ENCODE results near the gene RIF1.

The RIF1 gene

GRCh38 chr2:151394509-151394908 lies 15.2 kb upstream of the RIF1 start:
- no peaks in the 10 kb centered on the region for H3K36me3 ChIP-seq (ENCODE audit: insufficient read depth, low read length)
- H2AFZ ChIP-seq (ENCODE audit: low read length, unreplicated experiment), result no peak overlapping the region
- H3K4me3 ChIP-seq (ENCODE audit: low read depth, low read length), result no peak overlapping the region
- no peaks in the 10 kb centered on the region for H3K27me3 ChIP-seq (ENCODE audit: insufficient read depth, low read length)
- H3K79me2 ChIP-seq (ENCODE audit: control insufficient read depth, insufficient read depth, low read length, unreplicated experiment), result no peaks in the 10 kb centered on the region
- H3K4me1 ChIP-seq (ENCODE audit: control insufficient read depth, insufficient read depth, low read length, unreplicated experiment), result no peaks in the 10 kb centered on the region
- H3K27ac ChIP-seq (ENCODE audit: low read depth, low read length), result no peak overlapping the region

DNA sequence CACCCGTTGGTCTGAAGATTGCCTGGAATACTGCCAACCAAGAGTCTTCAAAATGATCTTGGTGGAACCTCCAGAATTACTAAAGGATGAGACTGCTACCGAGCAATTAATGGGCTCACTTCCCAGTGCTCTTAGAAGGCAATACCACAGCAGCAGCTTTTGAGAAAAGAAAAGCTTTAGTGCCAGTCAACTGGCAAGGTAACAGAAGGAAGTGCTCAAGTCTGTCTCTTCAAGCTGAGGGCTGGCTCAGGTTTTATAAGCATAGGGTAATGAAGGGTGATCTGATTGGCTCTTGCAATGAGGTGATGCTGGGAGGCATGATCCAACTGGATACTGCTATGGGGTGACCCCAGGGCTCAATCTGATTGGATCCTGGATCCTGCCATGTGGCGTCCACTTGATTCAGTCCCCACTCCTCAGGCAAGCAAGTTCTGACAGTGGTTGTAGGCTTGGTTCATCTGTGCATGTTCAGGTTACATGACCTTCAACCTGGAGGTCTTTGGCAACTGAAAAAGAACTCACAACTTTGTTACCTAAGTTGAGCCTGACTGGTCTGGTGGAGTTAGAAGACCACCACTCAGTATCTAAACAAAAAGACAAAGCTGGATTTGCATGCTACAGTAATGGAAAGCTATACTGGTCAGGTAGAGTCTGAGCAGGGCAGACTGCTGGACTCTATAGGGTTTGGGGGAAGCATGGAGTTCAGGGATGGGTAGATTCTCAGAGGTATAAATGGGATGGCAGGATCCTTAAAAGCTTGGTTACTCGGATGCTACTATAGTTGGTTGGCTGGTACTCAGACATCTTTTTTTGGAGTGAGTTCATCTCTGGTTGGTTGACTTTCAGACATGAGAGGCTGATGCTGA lies 14.0 kb upstream of the RIF1 start:
- Histone ChIP-seq H3K4me3 (ENCODE audit: low read depth, low read length) (no peak overlapping the region), H2AFZ (ENCODE audit: low read length, unreplicated experiment) (no peak overlapping the region)

GRCh38 chr2:151399981-151400380 lies 9.7 kb upstream of the RIF1 start:
- no peak overlapping the region for H3K27ac ChIP-seq (ENCODE audit: low read depth, low read length)
- no peaks in the 10 kb centered on the region for H3K79me2 ChIP-seq (ENCODE audit: control insufficient read depth, insufficient read depth, low read length, unreplicated experiment)
- no peaks in the 10 kb centered on the region for H3K27me3 ChIP-seq (ENCODE audit: insufficient read depth, low read length)
- no peaks in the 10 kb centered on the region for H3K4me1 ChIP-seq (ENCODE audit: control insufficient read depth, insufficient read depth, low read length, unreplicated experiment)
- no peak overlapping the region for H3K4me3 ChIP-seq (ENCODE audit: low read depth, low read length)
- H3K36me3 ChIP-seq (ENCODE audit: insufficient read depth, low read length), result no peaks in the 10 kb centered on the region
- no peak overlapping the region for H2AFZ ChIP-seq (ENCODE audit: low read length, unreplicated experiment)

More for the DNA sequence above, 14.0 kb upstream of the RIF1 start:
- Histone ChIP-seq H3K79me2 (ENCODE audit: control insufficient read depth, insufficient read depth, low read length, unreplicated experiment) (no peaks in the 10 kb centered on the region), H3K36me3 (ENCODE audit: insufficient read depth, low read length) (no peaks in the 10 kb centered on the region), H3K27ac (ENCODE audit: low read depth, low read length) (no peak overlapping the region), H3K27me3 (ENCODE audit: insufficient read depth, low read length) (no peaks in the 10 kb centered on the region), H3K4me1 (ENCODE audit: control insufficient read depth, insufficient read depth, low read length, unreplicated experiment) (no peaks in the 10 kb centered on the region)

GRCh38 chr2:151401149-151401548 lies 8.6 kb upstream of the RIF1 start:
- Histone ChIP-seq H3K4me1 (ENCODE audit: control insufficient read depth, insufficient read depth, low read length, unreplicated experiment) (no peaks in the 10 kb centered on the region), H3K79me2 (ENCODE audit: control insufficient read depth, insufficient read depth, low read length, unreplicated experiment) (no peaks in the 10 kb centered on the region), H3K27ac (ENCODE audit: low read depth, low read length) (no peak overlapping the region), H3K36me3 (ENCODE audit: insufficient read depth, low read length) (no peaks in the 10 kb centered on the region), H2AFZ (ENCODE audit: low read length, unreplicated experiment) (no peak overlapping the region), H3K27me3 (ENCODE audit: insufficient read depth, low read length) (no peaks in the 10 kb centered on the region), H3K4me3 (ENCODE audit: low read depth, low read length) (no peak overlapping the region)

DNA sequence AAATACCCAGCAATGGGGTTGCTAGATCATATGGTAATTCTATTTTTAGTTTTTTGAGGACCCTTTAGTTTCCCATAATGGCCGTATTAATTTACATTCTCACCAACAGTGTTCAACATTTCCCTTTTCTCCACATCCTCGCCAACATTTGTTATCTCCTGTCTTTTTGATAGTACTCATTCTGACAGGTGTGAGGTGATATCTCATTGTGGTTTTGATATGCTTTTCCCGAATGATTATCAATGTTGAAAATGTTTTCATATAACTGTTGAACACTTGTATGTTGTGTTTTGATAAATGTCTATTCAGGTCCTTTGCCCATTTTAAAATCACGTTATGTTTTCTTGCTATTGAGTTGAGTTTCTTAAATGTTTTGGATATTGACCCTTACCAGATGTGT lies 5.8 kb upstream of the RIF1 start:
- H3K27me3 ChIP-seq (ENCODE audit: insufficient read depth, low read length), result no peaks in the 10 kb centered on the region

DNA sequence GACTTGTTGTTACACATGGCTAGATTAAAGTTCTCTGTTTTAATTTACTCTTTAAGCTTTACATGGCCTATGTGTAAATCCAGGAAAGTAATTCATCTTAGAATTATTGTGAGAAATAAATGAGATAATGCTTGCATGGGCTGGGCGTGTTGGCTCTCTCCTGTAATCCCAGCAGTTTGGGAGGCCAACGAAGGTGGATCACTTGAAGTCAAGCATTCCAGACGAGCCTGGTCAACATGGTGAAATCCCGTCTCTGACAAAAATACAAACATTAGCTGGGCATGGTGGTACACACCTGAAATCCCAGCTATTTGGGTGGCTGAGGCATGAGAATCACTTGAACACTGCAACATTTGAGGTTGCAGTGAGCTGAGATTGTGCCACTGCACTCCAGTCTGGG lies 4.3 kb upstream of the RIF1 start:
- H3K4me1 ChIP-seq (ENCODE audit: control insufficient read depth, insufficient read depth, low read length, unreplicated experiment), result no peaks in the 10 kb centered on the region

More for the DNA sequence above, 5.8 kb upstream of the RIF1 start:
- Histone ChIP-seq H3K4me3 (ENCODE audit: low read depth, low read length) (no peak overlapping the region), H2AFZ (ENCODE audit: low read length, unreplicated experiment) (no peak overlapping the region), H3K27ac (ENCODE audit: low read depth, low read length) (no peak overlapping the region), H3K79me2 (ENCODE audit: control insufficient read depth, insufficient read depth, low read length, unreplicated experiment) (no peaks in the 10 kb centered on the region), H3K4me1 (ENCODE audit: control insufficient read depth, insufficient read depth, low read length, unreplicated experiment) (no peaks in the 10 kb centered on the region), H3K36me3 (ENCODE audit: insufficient read depth, low read length) (no peaks in the 10 kb centered on the region)

DNA sequence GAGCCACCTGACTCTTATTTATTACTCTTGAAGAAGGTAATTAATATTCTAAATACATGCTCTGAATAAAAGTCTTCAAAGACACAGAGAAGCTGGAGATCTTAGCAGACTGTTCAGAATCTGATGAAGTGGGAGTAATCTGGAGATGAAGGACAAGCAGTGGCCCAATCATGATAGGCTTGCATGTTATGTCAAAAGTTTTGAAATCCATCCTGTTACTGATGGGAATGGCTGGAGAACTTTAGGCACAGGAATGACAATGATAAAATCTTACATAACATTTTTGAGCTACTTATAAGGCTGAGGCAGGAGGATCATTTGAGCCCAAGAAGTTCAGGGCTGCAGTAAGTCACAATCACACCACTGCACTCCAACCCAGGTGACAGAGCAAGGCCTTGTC lies 2.4 kb upstream of the RIF1 start:
- H3K4me1 ChIP-seq (ENCODE audit: control insufficient read depth, insufficient read depth, low read length, unreplicated experiment), result peaks cover 7% of the 10 kb centered on the region
- H3K36me3 ChIP-seq (ENCODE audit: insufficient read depth, low read length), result peaks cover 6% of the 10 kb centered on the region
- no peaks in the 10 kb centered on the region for H3K27me3 ChIP-seq (ENCODE audit: insufficient read depth, low read length)
- H3K4me3 ChIP-seq (ENCODE audit: low read depth, low read length), result no peak overlapping the region
- no peak overlapping the region for H2AFZ ChIP-seq (ENCODE audit: low read length, unreplicated experiment)
- H3K79me2 ChIP-seq (ENCODE audit: control insufficient read depth, insufficient read depth, low read length, unreplicated experiment), result peaks cover 26% of the 10 kb centered on the region
- no peak overlapping the region for H3K27ac ChIP-seq (ENCODE audit: low read depth, low read length)

More for the DNA sequence above, 4.3 kb upstream of the RIF1 start:
- H3K27ac ChIP-seq (ENCODE audit: low read depth, low read length), result no peak overlapping the region
- H3K36me3 ChIP-seq (ENCODE audit: insufficient read depth, low read length), result no peaks in the 10 kb centered on the region
- no peak overlapping the region for H2AFZ ChIP-seq (ENCODE audit: low read length, unreplicated experiment)
- H3K4me3 ChIP-seq (ENCODE audit: low read depth, low read length), result no peak overlapping the region
- peaks cover 7% of the 10 kb centered on the region for H3K79me2 ChIP-seq (ENCODE audit: control insufficient read depth, insufficient read depth, low read length, unreplicated experiment)
- no peaks in the 10 kb centered on the region for H3K27me3 ChIP-seq (ENCODE audit: insufficient read depth, low read length)

GRCh38 chr2:151408788-151409600 lies 708 bp upstream of the RIF1 start:
- H3K36me3 ChIP-seq (ENCODE audit: insufficient read depth, low read length), result peaks cover 22% of the 10 kb centered on the region
- H2AFZ ChIP-seq (ENCODE audit: low read length, unreplicated experiment), result peak overlapping the region; percentile 93
- H3K79me2 ChIP-seq (ENCODE audit: control insufficient read depth, insufficient read depth, low read length, unreplicated experiment), result peaks cover 42% of the 10 kb centered on the region
- peaks cover 7% of the 10 kb centered on the region for H3K4me1 ChIP-seq (ENCODE audit: control insufficient read depth, insufficient read depth, low read length, unreplicated experiment)
- H3K27ac ChIP-seq (ENCODE audit: low read depth, low read length), result peak overlapping the region; percentile 80; the same call in 1 of the 2 replicates
- peak overlapping the region; percentile 98 for H3K4me3 ChIP-seq (ENCODE audit: low read depth, low read length)
- no peaks in the 10 kb centered on the region for H3K27me3 ChIP-seq (ENCODE audit: insufficient read depth, low read length)

DNA sequence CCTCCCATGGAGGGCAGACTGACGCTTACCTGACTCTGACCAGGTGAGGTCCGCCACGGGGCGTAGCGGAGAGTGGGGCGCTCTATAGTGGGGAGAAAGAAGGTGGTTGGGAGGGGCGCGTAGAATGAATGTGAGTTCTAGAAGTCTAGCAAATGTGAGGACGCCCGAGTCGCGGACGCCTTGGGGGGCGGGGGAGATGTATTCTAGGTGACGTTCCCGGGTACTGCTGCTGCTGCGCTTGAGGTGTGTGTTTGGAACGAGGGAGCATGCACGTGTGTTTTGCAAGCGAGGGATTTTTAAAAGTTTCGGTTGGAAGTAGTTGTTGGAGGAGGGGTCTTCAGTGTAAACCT lies 758 bp downstream of the RIF1 start:
- Histone ChIP-seq H3K4me1 (ENCODE audit: control insufficient read depth, insufficient read depth, low read length, unreplicated experiment) (peaks cover 7% of the 10 kb centered on the region), H3K27ac (ENCODE audit: low read depth, low read length) (peak overlapping the region; percentile 80), H2AFZ (ENCODE audit: low read length, unreplicated experiment) (peak overlapping the region; percentile 97), H3K36me3 (ENCODE audit: insufficient read depth, low read length) (peaks cover 22% of the 10 kb centered on the region), H3K79me2 (ENCODE audit: control insufficient read depth, insufficient read depth, low read length, unreplicated experiment) (peaks cover 45% of the 10 kb centered on the region), H3K4me3 (ENCODE audit: low read depth, low read length) (peak overlapping the region; percentile 98), H3K27me3 (ENCODE audit: insufficient read depth, low read length) (no peaks in the 10 kb centered on the region)

DNA sequence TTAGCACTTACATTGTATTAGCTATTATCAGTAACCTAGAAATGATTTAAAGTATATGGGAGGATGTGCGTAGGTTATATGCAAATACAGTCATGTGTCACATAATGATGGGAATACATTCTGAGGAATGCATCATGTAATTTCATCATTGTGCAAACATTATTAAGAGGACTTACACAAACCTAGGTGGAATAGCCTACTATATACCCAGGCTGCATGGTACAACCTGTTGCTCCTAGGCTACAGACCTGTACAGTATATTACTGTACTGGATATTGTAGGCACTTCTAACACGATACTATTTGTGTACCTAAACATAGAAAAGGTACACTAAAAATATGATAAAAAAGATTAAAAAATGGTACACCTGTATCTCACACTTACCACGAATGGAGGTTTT lies 7.9 kb downstream of the RIF1 start:
- Histone ChIP-seq H3K36me3 (ENCODE audit: insufficient read depth, low read length) (peaks cover 48% of the 10 kb centered on the region), H3K79me2 (ENCODE audit: control insufficient read depth, insufficient read depth, low read length, unreplicated experiment) (peaks cover 59% of the 10 kb centered on the region), H2AFZ (ENCODE audit: low read length, unreplicated experiment) (no peak overlapping the region), H3K4me1 (ENCODE audit: control insufficient read depth, insufficient read depth, low read length, unreplicated experiment) (no peaks in the 10 kb centered on the region), H3K4me3 (ENCODE audit: low read depth, low read length) (no peak overlapping the region), H3K27ac (ENCODE audit: low read depth, low read length) (no peak overlapping the region), H3K27me3 (ENCODE audit: insufficient read depth, low read length) (no peaks in the 10 kb centered on the region)

Data from ACC112 (cell line).